Measurements from ENCODE around the gene LCT.
"Not testable (repeated sequence)": the region's sequence is repeated elsewhere in the genome, so short reads cannot be mapped to it uniquely, and the experiment has no call there.

The LCT gene

DNA sequence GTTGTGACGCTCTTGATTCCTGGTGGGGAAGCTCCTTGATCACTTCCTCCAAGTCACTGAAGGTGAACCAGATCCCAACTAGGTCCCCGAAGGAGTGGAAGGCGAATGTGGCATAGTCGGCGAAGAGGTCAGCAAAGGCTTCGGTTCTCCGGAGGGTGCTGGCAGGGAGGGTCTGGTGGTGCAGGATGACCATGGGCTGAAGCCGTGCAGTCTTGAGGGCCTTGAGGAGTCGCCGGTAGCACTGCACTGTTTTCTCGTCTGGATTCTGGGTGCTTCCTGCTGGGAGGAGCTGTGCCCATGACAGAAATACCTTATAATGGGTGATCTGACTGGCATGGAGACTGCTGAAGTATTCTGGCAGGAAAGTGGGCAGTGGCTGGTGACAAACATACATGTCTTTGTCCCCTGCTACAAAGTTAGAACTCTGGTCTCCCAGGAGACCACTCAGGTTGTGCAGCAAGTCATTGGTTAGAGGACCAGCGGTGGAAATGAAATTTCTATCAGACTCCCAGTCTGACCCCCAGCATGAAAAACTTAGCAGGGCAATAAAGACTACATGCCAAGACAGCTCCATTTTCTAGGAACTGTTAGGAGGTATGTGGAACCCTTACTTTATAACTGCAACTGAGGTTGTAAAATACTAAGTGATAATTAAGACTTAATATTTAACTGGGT is at the start of gene LCT:
LCT (minus strand) TSS at position 589 of the 675 bp plus-strand sequence; CDS start at position 574, 15 bp downstream.
- H3K9ac ChIP-seq (ENCODE audit: low read length): no peak within 1 kb of the TSS

DNA sequence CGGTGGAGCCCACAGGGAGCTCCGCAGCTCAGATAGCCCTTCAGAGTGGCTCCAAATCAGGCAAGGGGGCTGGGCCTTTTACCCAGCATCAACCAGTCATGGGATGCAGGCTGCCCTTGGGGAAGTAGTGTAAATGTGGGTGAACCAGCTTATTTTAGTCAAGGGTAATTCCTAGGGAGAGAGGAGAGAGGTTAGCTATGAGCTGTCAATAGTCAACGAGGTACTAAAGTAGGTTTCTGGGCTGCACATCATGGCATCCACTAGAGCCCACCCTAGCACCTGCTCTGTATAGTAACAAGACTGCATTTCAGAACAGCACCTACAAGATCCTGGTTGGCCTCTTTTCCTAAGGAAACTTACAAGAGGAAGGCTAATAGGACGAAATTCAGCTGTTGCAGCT is 48.7 kb upstream of the LCT start:
- Histone ChIP-seq H3K27me3 (ENCODE audit: control insufficient read depth, insufficient read depth, low read length) (no peaks in the 10 kb centered on the region), H3K9me3 (ENCODE audit: control insufficient read depth, insufficient read depth, low read depth, low read length) (peaks cover 11% of the 10 kb centered on the region), H3K4me1 (ENCODE audit: control insufficient read depth, insufficient read depth, low read length) (peaks cover 4% of the 10 kb centered on the region), H3K4me3 (ENCODE audit: low read depth, low read length) (no peak overlapping the region), H3K27ac (ENCODE audit: low read depth, low read length) (no peak overlapping the region), H3K36me3 (ENCODE audit: control insufficient read depth, insufficient read depth, low read length) (no peaks in the 10 kb centered on the region), H3K9ac (ENCODE audit: low read length) (no peak overlapping the region)

More for the DNA sequence above, at the start of gene LCT:
- H3K36me3 ChIP-seq (ENCODE audit: control insufficient read depth, insufficient read depth, low read length): peaks cover 21% of the 10 kb centered on the region
- H3K4me1 ChIP-seq (ENCODE audit: control insufficient read depth, insufficient read depth, low read length): no peaks in the 10 kb centered on the region
- no peaks in the 10 kb centered on the region for H3K27me3 ChIP-seq (ENCODE audit: control insufficient read depth, insufficient read depth, low read length)
- H3K4me3 ChIP-seq (ENCODE audit: low read depth, low read length): no peak within 1 kb of the TSS
- no peaks in the 10 kb centered on the region for H3K9me3 ChIP-seq (ENCODE audit: control insufficient read depth, insufficient read depth, low read depth, low read length)
- H3K27ac ChIP-seq (ENCODE audit: low read depth, low read length): no peak within 1 kb of the TSS

DNA sequence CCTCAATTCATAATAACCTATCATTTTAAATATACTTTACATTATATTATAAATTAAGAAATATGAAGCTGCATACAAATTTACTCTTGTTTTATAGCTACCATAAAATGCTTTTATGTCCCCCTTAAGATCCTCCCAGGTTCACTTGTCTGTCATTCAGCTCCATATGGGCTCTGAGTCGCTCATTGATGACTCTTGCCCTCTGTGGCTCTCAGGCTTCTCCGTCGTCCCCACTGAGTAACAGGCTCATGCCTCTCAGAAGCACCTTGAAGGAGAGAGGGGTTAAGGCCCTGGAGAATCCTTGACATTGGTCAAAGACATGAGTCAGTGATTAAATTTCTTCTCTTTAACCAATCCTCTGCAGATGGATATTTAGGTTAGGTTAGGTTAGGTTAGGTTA is 45.4 kb upstream of the LCT start:
- Histone ChIP-seq H3K9ac (ENCODE audit: low read length) (no peak overlapping the region), H3K27ac (ENCODE audit: low read depth, low read length) (no peak overlapping the region), H3K9me3 (ENCODE audit: control insufficient read depth, insufficient read depth, low read depth, low read length) (no peaks in the 10 kb centered on the region)

DNA sequence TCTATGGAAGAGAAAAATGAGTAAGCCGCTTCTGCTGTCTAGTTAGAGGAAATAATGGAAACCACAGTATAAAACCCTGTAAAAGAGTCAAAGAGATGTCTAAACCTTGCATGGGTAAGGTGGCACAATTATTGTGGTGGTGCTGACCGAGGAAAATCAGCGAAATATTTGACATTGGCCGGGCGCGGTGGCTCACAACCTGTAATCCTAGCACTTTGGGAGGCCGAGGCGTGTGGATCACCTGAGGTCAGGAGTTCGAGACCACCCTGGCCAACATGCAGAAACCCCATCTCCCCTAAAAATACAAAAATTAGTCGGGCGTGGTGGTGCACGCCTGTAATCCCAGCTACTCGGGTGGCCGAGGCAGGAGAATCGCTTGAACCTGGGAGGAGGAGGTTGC is 39.8 kb upstream of the LCT start:
- not testable (repeated sequence) for H3K9ac ChIP-seq (ENCODE audit: low read length); H3K9me3 ChIP-seq (ENCODE audit: control insufficient read depth, insufficient read depth, low read depth, low read length); H3K27ac ChIP-seq (ENCODE audit: low read depth, low read length); H3K27me3 ChIP-seq (ENCODE audit: control insufficient read depth, insufficient read depth, low read length)
- Histone ChIP-seq H3K36me3 (ENCODE audit: control insufficient read depth, insufficient read depth, low read length) (peaks cover 24% of the 10 kb centered on the region), H3K4me1 (ENCODE audit: control insufficient read depth, insufficient read depth, low read length) (peaks cover 15% of the 10 kb centered on the region), H3K4me3 (ENCODE audit: low read depth, low read length) (peak overlapping the region; percentile 93)

More for the DNA sequence above, 45.4 kb upstream of the LCT start:
- Histone ChIP-seq H3K4me1 (ENCODE audit: control insufficient read depth, insufficient read depth, low read length) (peaks cover 3% of the 10 kb centered on the region), H3K27me3 (ENCODE audit: control insufficient read depth, insufficient read depth, low read length) (no peaks in the 10 kb centered on the region), H3K36me3 (ENCODE audit: control insufficient read depth, insufficient read depth, low read length) (no peaks in the 10 kb centered on the region), H3K4me3 (ENCODE audit: low read depth, low read length) (no peak overlapping the region)

DNA sequence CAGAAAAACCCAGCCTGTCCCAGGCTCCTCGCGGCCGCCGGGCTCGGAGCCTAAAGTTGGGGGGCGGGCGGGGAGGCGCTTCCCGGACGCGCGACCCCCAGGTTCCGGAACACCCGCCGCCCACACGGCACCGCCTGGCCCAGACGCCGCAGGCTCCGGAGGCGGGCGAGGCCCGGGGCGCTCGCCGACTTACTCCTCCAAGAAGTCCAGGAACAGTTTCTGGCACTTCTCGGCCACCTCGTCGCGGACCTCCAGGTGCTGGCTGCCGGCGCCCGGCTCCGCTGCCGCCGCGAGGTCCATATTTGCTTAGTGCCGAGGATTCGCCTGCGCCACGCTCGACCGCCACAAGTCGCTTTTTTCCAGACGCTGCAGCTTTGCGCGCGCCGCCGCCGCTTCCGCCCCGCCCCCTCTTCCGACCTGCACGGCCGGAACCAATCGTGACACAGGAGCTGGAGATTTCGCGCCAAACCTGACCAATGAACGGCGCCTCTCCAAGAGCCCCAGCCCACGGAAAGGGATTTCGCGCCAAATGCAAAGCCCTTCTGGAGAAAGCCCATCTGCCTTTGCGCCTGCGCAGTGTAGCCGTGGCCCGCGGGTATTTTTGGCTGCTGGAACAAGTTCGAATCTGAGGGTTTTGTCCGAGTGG is 39.2 kb upstream of the LCT start, which contains the start of gene MCM6:
MCM6 (minus strand) TSS at position 378 of the 646 bp plus-strand sequence; CDS start at position 300, 78 bp downstream.
- Histone ChIP-seq H3K4me3 (ENCODE audit: low read depth, low read length) (peak within 1 kb of the TSS; percentile 93), H3K27me3 (ENCODE audit: control insufficient read depth, insufficient read depth, low read length) (no peaks in the 10 kb centered on the region), H3K9ac (ENCODE audit: low read length) (peak within 1 kb of the TSS; percentile 94), H3K9me3 (ENCODE audit: control insufficient read depth, insufficient read depth, low read depth, low read length) (no peaks in the 10 kb centered on the region), H3K27ac (ENCODE audit: low read depth, low read length) (peak within 1 kb of the TSS; percentile 86), H3K4me1 (ENCODE audit: control insufficient read depth, insufficient read depth, low read length) (peaks cover 15% of the 10 kb centered on the region), H3K36me3 (ENCODE audit: control insufficient read depth, insufficient read depth, low read length) (peaks cover 30% of the 10 kb centered on the region)

DNA sequence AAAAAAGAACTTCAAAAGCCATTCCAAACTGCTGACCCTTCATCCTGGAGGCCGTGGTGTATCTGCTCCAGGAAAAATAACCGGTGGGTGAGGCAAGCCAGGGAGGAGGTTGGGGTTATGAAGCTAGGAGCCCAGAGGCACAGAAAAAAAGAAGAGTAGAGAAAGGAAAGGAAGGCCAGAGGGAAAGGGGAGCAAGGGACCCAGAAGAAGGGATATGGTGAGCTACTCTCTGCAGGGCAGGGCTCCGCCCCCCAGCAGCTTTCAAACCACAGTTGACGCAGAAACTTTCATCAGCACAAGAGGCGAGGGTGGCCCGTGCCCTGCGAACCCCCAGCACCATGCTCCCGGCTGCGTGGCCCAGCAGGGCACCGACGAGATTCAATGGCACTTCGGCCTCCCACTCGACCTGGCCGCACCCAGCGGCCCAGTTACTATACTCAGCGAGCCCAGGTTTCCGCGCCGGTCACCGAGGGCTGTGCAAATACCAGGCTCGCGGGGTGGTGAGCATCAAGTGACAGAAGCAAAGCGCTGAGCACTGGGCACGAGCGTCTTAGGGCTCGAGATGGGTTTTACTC is 38.6 kb upstream of the LCT start:
- Histone ChIP-seq H3K27me3 (ENCODE audit: control insufficient read depth, insufficient read depth, low read length) (no peaks in the 10 kb centered on the region), H3K27ac (ENCODE audit: low read depth, low read length) (peak overlapping the region; percentile 86), H3K4me1 (ENCODE audit: control insufficient read depth, insufficient read depth, low read length) (peaks cover 15% of the 10 kb centered on the region), H3K36me3 (ENCODE audit: control insufficient read depth, insufficient read depth, low read length) (peaks cover 36% of the 10 kb centered on the region), H3K4me3 (ENCODE audit: low read depth, low read length) (peak overlapping the region; percentile 93), H3K9ac (ENCODE audit: low read length) (peak overlapping the region; percentile 94), H3K9me3 (ENCODE audit: control insufficient read depth, insufficient read depth, low read depth, low read length) (no peaks in the 10 kb centered on the region)

DNA sequence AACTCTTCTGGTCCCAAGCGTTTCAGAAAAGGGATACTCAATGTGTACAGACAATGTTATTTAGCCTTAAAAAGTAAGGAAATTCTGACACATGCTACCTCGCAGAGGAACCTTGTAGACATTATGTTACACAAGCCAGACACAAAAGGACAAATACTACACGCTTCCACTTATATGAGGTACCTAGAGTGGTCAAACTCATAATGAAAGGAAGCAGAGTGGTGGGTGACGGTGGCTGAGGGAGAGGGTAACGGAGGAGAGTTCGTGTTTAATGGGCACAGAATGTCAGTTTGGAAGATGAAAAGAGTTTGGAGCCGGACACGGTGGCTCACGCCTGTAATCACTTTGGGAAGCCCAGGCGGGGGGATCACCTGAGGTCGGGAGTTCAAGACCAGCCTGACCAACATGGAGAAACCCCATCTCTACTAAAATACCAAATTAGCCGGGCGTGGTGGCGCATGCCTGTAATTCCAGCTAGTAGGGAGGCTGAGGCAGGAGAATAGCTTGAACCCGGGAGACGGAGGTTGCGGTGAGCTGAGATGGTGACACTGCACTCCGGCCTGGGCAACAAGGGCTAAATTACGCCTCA is 37.9 kb upstream of the LCT start:
- Histone ChIP-seq H3K36me3 (ENCODE audit: control insufficient read depth, insufficient read depth, low read length) (peaks cover 43% of the 10 kb centered on the region), H3K4me3 (ENCODE audit: low read depth, low read length) (peak overlapping the region; percentile 93), H3K27ac (ENCODE audit: low read depth, low read length) (no peak overlapping the region), H3K4me1 (ENCODE audit: control insufficient read depth, insufficient read depth, low read length) (peaks cover 15% of the 10 kb centered on the region), H3K27me3 (ENCODE audit: control insufficient read depth, insufficient read depth, low read length) (no peaks in the 10 kb centered on the region), H3K9me3 (ENCODE audit: control insufficient read depth, insufficient read depth, low read depth, low read length) (no peaks in the 10 kb centered on the region), H3K9ac (ENCODE audit: low read length) (peak overlapping the region; percentile 94)

DNA sequence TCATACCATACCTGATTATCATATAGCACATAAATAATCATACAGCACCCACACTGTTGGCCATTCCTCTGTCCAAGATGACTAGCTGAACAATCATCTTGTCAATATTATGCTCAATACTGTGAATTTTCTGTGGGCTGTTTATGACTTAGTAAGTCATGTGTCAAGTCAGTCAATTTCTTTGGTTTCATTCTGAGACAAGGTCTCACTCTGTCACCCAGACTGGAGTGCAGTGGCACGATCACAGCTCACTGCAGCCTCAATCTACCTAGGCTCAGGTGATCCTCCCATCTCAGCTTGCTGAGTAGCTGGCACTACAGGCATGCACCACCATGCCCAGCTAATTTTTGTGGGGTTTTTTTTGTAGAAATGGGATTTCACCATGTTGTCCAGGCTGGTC is 33.6 kb upstream of the LCT start:
- no peak overlapping the region for H3K4me3 ChIP-seq (ENCODE audit: low read depth, low read length)
- H3K27ac ChIP-seq (ENCODE audit: low read depth, low read length): no peak overlapping the region
- peaks cover 86% of the 10 kb centered on the region for H3K36me3 ChIP-seq (ENCODE audit: control insufficient read depth, insufficient read depth, low read length)
- peaks cover 15% of the 10 kb centered on the region for H3K4me1 ChIP-seq (ENCODE audit: control insufficient read depth, insufficient read depth, low read length)
- H3K9ac ChIP-seq (ENCODE audit: low read length): no peak overlapping the region
- no peaks in the 10 kb centered on the region for H3K27me3 ChIP-seq (ENCODE audit: control insufficient read depth, insufficient read depth, low read length)
- H3K9me3 ChIP-seq (ENCODE audit: control insufficient read depth, insufficient read depth, low read depth, low read length): no peaks in the 10 kb centered on the region

DNA sequence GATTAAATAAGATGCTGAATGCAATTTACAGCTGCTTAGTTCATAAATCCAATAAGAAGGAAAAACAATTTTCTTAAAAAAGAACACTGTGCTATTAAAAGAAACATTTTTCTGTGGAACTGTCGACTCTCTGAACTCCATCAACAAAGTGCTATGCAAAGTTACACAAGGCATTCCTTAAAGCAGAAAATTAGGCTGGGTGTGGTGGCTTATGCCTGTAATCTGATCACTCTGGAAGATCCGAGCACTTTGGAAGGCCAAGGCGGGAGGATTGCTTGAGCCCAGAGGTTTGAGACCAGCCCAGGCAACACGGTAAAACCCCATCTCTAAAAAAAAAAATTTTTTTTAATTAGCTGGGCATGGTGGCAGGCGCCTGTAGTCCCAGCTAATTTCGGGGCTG is 26.2 kb upstream of the LCT start:
- Histone ChIP-seq H3K4me1 (ENCODE audit: control insufficient read depth, insufficient read depth, low read length) (no peaks in the 10 kb centered on the region), H3K4me3 (ENCODE audit: low read depth, low read length) (no peak overlapping the region), H3K27me3 (ENCODE audit: control insufficient read depth, insufficient read depth, low read length) (no peaks in the 10 kb centered on the region), H3K36me3 (ENCODE audit: control insufficient read depth, insufficient read depth, low read length) (peaks cover 92% of the 10 kb centered on the region), H3K9ac (ENCODE audit: low read length) (no peak overlapping the region), H3K27ac (ENCODE audit: low read depth, low read length) (no peak overlapping the region), H3K9me3 (ENCODE audit: control insufficient read depth, insufficient read depth, low read depth, low read length) (no peaks in the 10 kb centered on the region)

DNA sequence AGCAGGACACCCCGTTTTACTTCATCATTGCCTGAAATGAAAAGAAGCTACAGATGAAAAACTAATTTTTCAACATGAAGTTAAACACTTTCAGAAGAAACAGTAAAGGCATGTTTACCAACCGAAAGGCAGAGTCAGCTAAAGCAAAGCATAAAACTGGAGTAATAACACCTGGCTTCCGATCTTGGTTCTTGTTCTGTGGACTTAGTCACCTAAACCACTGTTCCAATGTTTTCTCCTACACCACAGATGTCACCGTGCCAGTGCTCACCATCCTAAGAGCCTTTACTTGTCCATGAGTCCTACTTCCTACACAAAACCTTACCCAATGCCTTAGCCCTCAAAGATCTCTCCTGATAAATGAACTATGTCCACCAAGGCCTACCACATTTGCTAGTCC is 25.7 kb upstream of the LCT start:
- H3K4me3 ChIP-seq (ENCODE audit: low read depth, low read length): no peak overlapping the region
- H3K36me3 ChIP-seq (ENCODE audit: control insufficient read depth, insufficient read depth, low read length): peaks cover 92% of the 10 kb centered on the region
- H3K27me3 ChIP-seq (ENCODE audit: control insufficient read depth, insufficient read depth, low read length): no peaks in the 10 kb centered on the region
- no peaks in the 10 kb centered on the region for H3K4me1 ChIP-seq (ENCODE audit: control insufficient read depth, insufficient read depth, low read length)
- H3K27ac ChIP-seq (ENCODE audit: low read depth, low read length): no peak overlapping the region
- no peak overlapping the region for H3K9ac ChIP-seq (ENCODE audit: low read length)
- H3K9me3 ChIP-seq (ENCODE audit: control insufficient read depth, insufficient read depth, low read depth, low read length): no peaks in the 10 kb centered on the region

DNA sequence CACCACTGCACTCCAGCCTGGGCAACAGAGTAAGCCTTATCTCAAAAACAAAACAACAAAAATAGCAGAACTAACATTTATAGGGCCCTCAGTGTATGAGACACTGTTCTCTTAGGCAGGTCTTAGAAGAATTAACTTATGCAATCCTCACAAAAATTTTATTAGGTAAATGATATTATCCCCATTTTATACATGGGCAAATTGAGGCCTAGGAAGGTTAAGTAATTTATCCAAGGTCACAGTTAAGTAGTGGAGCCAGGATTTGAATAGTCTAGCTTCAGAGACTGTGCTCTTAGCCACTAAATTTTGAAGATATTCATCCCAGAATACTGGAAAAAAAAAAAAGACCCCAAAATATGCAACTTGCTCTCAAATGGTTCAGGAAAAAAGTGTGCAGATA is 16.4 kb upstream of the LCT start:
- Histone ChIP-seq H3K36me3 (ENCODE audit: control insufficient read depth, insufficient read depth, low read length) (peaks cover 96% of the 10 kb centered on the region), H3K27ac (ENCODE audit: low read depth, low read length) (no peak overlapping the region), H3K4me3 (ENCODE audit: low read depth, low read length) (no peak overlapping the region), H3K9me3 (ENCODE audit: control insufficient read depth, insufficient read depth, low read depth, low read length) (no peaks in the 10 kb centered on the region), H3K27me3 (ENCODE audit: control insufficient read depth, insufficient read depth, low read length) (no peaks in the 10 kb centered on the region), H3K9ac (ENCODE audit: low read length) (no peak overlapping the region), H3K4me1 (ENCODE audit: control insufficient read depth, insufficient read depth, low read length) (no peaks in the 10 kb centered on the region)
